Body of pancreas (tissue), 4 donors: Measurements from ENCODE around the gene TJP3. TPM values are rescaled to one million over a fixed set of nuclear protein-coding genes. Genes with fewer than 3 reads are reported as not detected.

Source experiments
- ATAC-seq: fragments of 150-250 bp; one replicate; pipeline ENCODE4 v1.9.1; 2016
- DNase-seq, 4 donors: peaks; one replicate each; pipeline ENCODE4 v3.0.0-alpha.2; 2019
- H3K27ac ChIP-seq, 4 donors: fragments of 200-600 bp; sonication (generic); 1 replicate in 3 of 4; 2 replicates in 1 of 4; pipeline versions ENCODE4 v1.5.1 to v1.6.1; 2016 to 2019; ENCODE audit warnings: mild to moderate bottlenecking in 1 of 4, mixed read lengths in 1 of 4, moderate library complexity in 1 of 4
- H3K27me3 ChIP-seq, 2 donors: fragments of 200-600 bp; sonication (generic); one replicate each; pipeline ENCODE4 v1.6.0; 2016; ENCODE audit warnings: mild to moderate bottlenecking in 1 of 2
- H3K36me3 ChIP-seq, 2 donors: fragments of 200-600 bp; sonication (generic); replicated peaks in 1 of 2; 2 replicates each; pipeline ENCODE4 v1.5.1; 2016; ENCODE audit warnings: low read depth in 2 of 2; ENCODE audit not compliant: insufficient read depth in 1 of 2
- H3K4me1 ChIP-seq: fragments of 200-600 bp; sonication (generic); one replicate; pipeline ENCODE4 v1.6.0; 2016
- H3K4me3 ChIP-seq, 2 donors: fragments of 200-600 bp; sonication (generic); 1 replicate in 1 of 2; 2 replicates in 1 of 2; pipeline ENCODE4 v1.5.1; 2016 to 2019
- H3K9me3 ChIP-seq, 3 donors: fragments of 200-600 bp; sonication (generic); 1 replicate in 2 of 3; 2 replicates in 1 of 3; pipeline ENCODE4 v1.5.1; 2016
- CTCF ChIP-seq, 7 experiments: fragments of 450-650 bp in 4 of 7; fragments of 200-600 bp in 3 of 7; sonication (generic) in 3 of 7; IDR thresholded peaks; one replicate each; pipeline ENCODE4 v1.5.1; 2016 to 2019; ENCODE audit warnings: antibody characterized with exemption in 7 of 7
- POLR2A ChIP-seq, 3 donors: fragments of 450-650 bp; IDR thresholded peaks; one replicate each; pipeline ENCODE4 v1.6.1; 2016; ENCODE audit warnings: antibody characterized with exemption in 3 of 3, mild to moderate bottlenecking in 2 of 3
- WGBS, 2 donors: methylation state at CpG; one replicate each; pipeline ENCODE4 v1.1.5; 2017; 5-methylcytosine and 5-hydroxymethylcytosine counted together
- intact Hi-C: fragments of 100-400 bp; cut with DNase I; formaldehyde crosslinking; loops from one replicate; pipeline ENCODE4 v1.15.1; 2023
- total RNA-seq, 2 donors: library from RNA; depleted of rRNA; stranded (reverse); fragments of >200 nt; gene quantifications; one replicate each; pipeline ENCODE4 v1.1.0, GENCODE V29; 2016

The TJP3 gene
- total RNA-seq, 2 donors from 2014 or later = 15.8 to 21.4 TPM

GRCh38 chr19:3691726-3692125, 16.5 kb upstream of the TJP3 start:
- DNase-seq (no peak), ATAC-seq (no peak)
- Histone ChIP-seq H3K36me3 (no peaks in the 10 kb centered on the region), H3K27ac (no peak overlapping the region), H3K27me3 (no peaks in the 10 kb centered on the region), H3K4me3 (no peak overlapping the region), H3K4me1 (peaks cover 19% of the 10 kb centered on the region), H3K9me3 (no peaks in the 10 kb centered on the region)
- WGBS, 2 donors = 94 to 95% methylated on average over 7 to 18 of the region's 18 CpGs
- TF ChIP-seq CTCF (IDR thresholded peaks at IDR 0.05) (no peak), POLR2A (IDR thresholded peaks at IDR 0.05) (no peak)
- intact Hi-C loops = no loop called here

GRCh38 chr19:3692141-3693024, 15.8 kb upstream of the TJP3 start:
- intact Hi-C loops = no loop called here
- TF ChIP-seq POLR2A (IDR thresholded peaks at IDR 0.05) (no peak), CTCF (IDR thresholded peaks at IDR 0.05) (peak; percentile 8 to 43 (median 28))
- H3K27me3 ChIP-seq = no peaks in the 10 kb centered on the region
- no peaks in the 10 kb centered on the region for H3K36me3 ChIP-seq
- H3K4me1 ChIP-seq = peaks cover 12% of the 10 kb centered on the region
- H3K4me3 ChIP-seq = no peak overlapping the region
- H3K27ac ChIP-seq = no peak overlapping the region
- H3K9me3 ChIP-seq = no peaks in the 10 kb centered on the region
- 94 to 95% methylated on average over 20 to 25 of the region's 25 CpGs for WGBS, 2 donors
- ATAC-seq (no peak), DNase-seq (no peak)

GRCh38 chr19:3693025-3693925, 14.9 kb upstream of the TJP3 start:
- no peaks in the 10 kb centered on the region for H3K36me3 ChIP-seq
- H3K9me3 ChIP-seq = no peaks in the 10 kb centered on the region
- no peaks in the 10 kb centered on the region for H3K27me3 ChIP-seq
- H3K4me1 ChIP-seq = peaks cover 9% of the 10 kb centered on the region
- H3K4me3 ChIP-seq = no peak overlapping the region
- H3K27ac ChIP-seq = no peak overlapping the region
- TF ChIP-seq POLR2A (IDR thresholded peaks at IDR 0.05) = no peak
- TF ChIP-seq CTCF (IDR thresholded peaks at IDR 0.05) = no peak
- WGBS, 2 donors = 86 to 91% methylated on average over 11 to 22 of the region's 34 CpGs
- no peak for ATAC-seq
- intact Hi-C loops = no loop called here
- DNase-seq = no peak

- no peak for TF ChIP-seq CTCF (IDR thresholded peaks at IDR 0.05)
- TF ChIP-seq POLR2A (IDR thresholded peaks at IDR 0.05) = no peak
- Histone ChIP-seq H3K4me3 (no peak overlapping the region), H3K9me3 (no peaks in the 10 kb centered on the region), H3K27me3 (no peaks in the 10 kb centered on the region), H3K4me1 (peaks cover 9% of the 10 kb centered on the region), H3K36me3 (no peaks in the 10 kb centered on the region), H3K27ac (no peak overlapping the region)
- no peak for DNase-seq
- WGBS, 2 donors = 90 to 93% methylated on average over 27 to 35 of the region's 42 CpGs
- no peak for ATAC-seq
- intact Hi-C loops = no loop called here
Measured at GRCh38 chr19:3694361-3695123, 13.6 kb upstream of the TJP3 start.
